IgD-negative memory B cell (primary cell): ENCODE data around the gene SMPX. TPM values are rescaled to one million over a fixed set of nuclear protein-coding genes. Genes with fewer than 3 reads are reported as not detected.
A peak's percentile ranks its signal among the peaks of the same experiment; 100 is the strongest.

ENCODE experiments used
- H3K27ac Mint-ChIP-seq, 3 donors: one replicate each; pipeline ENCODE4 v1.8.0; 2020 to 2022; ENCODE audit warnings: mild to moderate bottlenecking in 3 of 3, mixed read lengths in 3 of 3, moderate library complexity in 1 of 3
- H3K27me3 Mint-ChIP-seq: one replicate; pipeline ENCODE4 v1.8.0; 2021; ENCODE audit warnings: mixed read lengths
- H3K36me3 Mint-ChIP-seq: one replicate; pipeline ENCODE4 v1.8.0; 2020; ENCODE audit warnings: mild to moderate bottlenecking, mixed read lengths
- H3K4me1 Mint-ChIP-seq, 3 donors: one replicate each; pipeline ENCODE4 v1.8.0; 2020 to 2022; ENCODE audit warnings: mixed read lengths in 3 of 3, mild to moderate bottlenecking in 1 of 3
- H3K4me3 Mint-ChIP-seq, 4 donors: one replicate each; pipeline ENCODE4 v1.8.0; 2020 to 2022; ENCODE audit warnings: mild to moderate bottlenecking in 4 of 4, mixed read lengths in 4 of 4, moderate library complexity in 3 of 4
- H3K9me3 Mint-ChIP-seq, 3 donors: one replicate each; pipeline ENCODE4 v1.8.0; 2020 to 2021; ENCODE audit warnings: mixed read lengths in 3 of 3, mild to moderate bottlenecking in 1 of 3
- polyA plus RNA-seq: library from polyadenylated mRNA; unstranded; fragments of 300-500 nt; fragmentation: Illumina TruSeq; gene quantifications from one replicate; pipeline ENCODE4 v1.2.3, GENCODE V29; 2021

Gene SMPX
- polyA plus RNA-seq, 1 donor from 2014 or later, result not detected

DNA sequence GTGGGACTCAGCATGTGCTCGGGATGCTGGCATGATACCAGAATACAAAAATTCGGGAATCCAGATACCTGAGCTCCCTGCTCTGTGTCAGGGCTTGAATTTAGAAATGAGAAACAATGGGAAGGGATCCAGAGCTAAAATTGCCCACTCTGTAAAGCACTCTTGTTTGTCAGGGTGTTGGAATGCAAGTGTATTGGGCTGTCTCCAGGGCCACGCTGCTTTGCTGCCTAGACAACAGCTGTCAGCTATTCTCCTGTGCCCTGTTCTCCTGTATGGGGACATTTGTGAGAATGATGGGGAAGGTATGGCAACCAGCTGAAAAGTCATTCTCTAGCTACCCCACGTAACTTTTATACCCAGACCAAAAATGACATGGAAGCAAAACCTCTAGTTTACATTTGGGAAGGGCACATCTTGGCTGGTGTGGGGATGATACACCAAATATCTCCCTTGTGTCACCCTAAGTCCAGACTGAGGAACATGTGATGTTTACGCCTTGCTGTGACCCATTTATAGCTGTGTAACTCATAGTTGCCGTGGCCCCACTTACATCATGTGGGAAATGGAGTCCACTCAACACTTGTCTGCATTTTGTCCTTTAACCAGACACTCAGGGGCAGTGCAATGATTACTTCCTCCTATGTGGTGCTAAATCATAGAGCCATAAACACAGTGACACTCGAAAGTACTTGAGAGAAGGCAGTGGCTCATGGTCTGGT is 46.6 kb downstream of the SMPX start:
- Mint-ChIP-seq H3K36me3 (no peaks in the 10 kb centered on the region), H3K27me3 (no peaks in the 10 kb centered on the region), H3K4me1 (peaks cover 0 to 3% (median 0%) of the 10 kb centered on the region in 3 donors), H3K27ac (no peak overlapping the region), H3K4me3 (no peak overlapping the region), H3K9me3 (peaks cover 0 to 6% (median 5%) of the 10 kb centered on the region in 3 donors)

DNA sequence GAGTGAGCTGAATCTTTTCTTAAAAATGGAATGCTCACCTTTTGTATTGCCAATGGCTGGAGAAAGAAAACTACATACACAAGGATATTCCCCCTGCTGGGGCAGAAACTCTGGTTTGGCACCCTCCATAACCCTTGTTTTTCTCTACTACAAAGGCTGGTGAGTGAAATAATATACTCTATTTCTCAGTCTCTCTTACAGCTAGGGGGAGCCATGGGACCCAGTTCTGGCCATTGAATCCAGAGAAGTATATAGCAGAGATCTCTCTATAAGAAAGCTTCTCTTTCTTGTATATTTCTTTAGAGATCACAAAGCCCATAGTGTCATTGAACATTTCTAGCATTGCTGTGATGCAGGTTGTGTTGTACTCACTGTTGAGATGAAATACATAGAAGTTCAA is 49.8 kb downstream of the SMPX start:
- Mint-ChIP-seq H3K36me3 (no peaks in the 10 kb centered on the region), H3K4me3 (no peak overlapping the region), H3K27ac (no peak overlapping the region), H3K4me1 (peaks cover 0 to 1% (median 0%) of the 10 kb centered on the region in 3 donors), H3K9me3 (peaks cover 0 to 6% (median 5%) of the 10 kb centered on the region in 3 donors), H3K27me3 (no peaks in the 10 kb centered on the region)

- Mint-ChIP-seq H3K27me3 (no peaks in the 10 kb centered on the region), H3K9me3 (peaks cover 0 to 5% (median 4%) of the 10 kb centered on the region in 3 donors), H3K27ac (no peak overlapping the region), H3K4me1 (peaks cover 0 to 1% (median 0%) of the 10 kb centered on the region in 3 donors), H3K4me3 (no peak overlapping the region), H3K36me3 (no peaks in the 10 kb centered on the region)
Observed at GRCh38 chrX:21705225-21705624, 52.7 kb downstream of the SMPX start.

GRCh38 chrX:21702725-21703124 is 55.2 kb downstream of the SMPX start:
- H3K36me3 Mint-ChIP-seq, result no peaks in the 10 kb centered on the region
- peaks cover 6 to 7% (median 6%) of the 10 kb centered on the region in 3 donors for H3K4me1 Mint-ChIP-seq
- no peak overlapping the region for H3K4me3 Mint-ChIP-seq
- H3K27me3 Mint-ChIP-seq, result no peaks in the 10 kb centered on the region
- peaks cover 0 to 4% (median 3%) of the 10 kb centered on the region in 3 donors for H3K9me3 Mint-ChIP-seq
- H3K27ac Mint-ChIP-seq, result no peak overlapping the region

- peaks cover 6 to 7% (median 6%) of the 10 kb centered on the region in 3 donors for H3K4me1 Mint-ChIP-seq
- no peaks in the 10 kb centered on the region for H3K9me3 Mint-ChIP-seq
- H3K4me3 Mint-ChIP-seq, result no peak overlapping the region
- H3K27ac Mint-ChIP-seq, result no peak overlapping the region
- H3K27me3 Mint-ChIP-seq, result no peaks in the 10 kb centered on the region
- no peaks in the 10 kb centered on the region for H3K36me3 Mint-ChIP-seq
Observed at GRCh38 chrX:21700967-21701366, 56.9 kb downstream of the SMPX start.

- no peaks in the 10 kb centered on the region for H3K27me3 Mint-ChIP-seq
- peaks cover 6 to 7% (median 6%) of the 10 kb centered on the region in 3 donors for H3K4me1 Mint-ChIP-seq
- H3K36me3 Mint-ChIP-seq, result no peaks in the 10 kb centered on the region
- H3K27ac Mint-ChIP-seq, result no peak overlapping the region
- H3K9me3 Mint-ChIP-seq, result no peaks in the 10 kb centered on the region
- no peak overlapping the region for H3K4me3 Mint-ChIP-seq
Observed at GRCh38 chrX:21700275-21700674, 57.6 kb downstream of the SMPX start.

GRCh38 chrX:21699136-21699535 is 58.8 kb downstream of the SMPX start:
- Mint-ChIP-seq H3K9me3 (no peaks in the 10 kb centered on the region), H3K4me3 (no peak overlapping the region), H3K27ac (peak overlapping the region in 1 of 3 donors; percentile 47), H3K36me3 (no peaks in the 10 kb centered on the region), H3K27me3 (no peaks in the 10 kb centered on the region), H3K4me1 (peaks cover 6 to 7% (median 6%) of the 10 kb centered on the region in 3 donors)

- H3K36me3 Mint-ChIP-seq, result no peaks in the 10 kb centered on the region
- peak overlapping the region in 1 of 3 donors; percentile 14 for H3K27ac Mint-ChIP-seq
- H3K27me3 Mint-ChIP-seq, result no peaks in the 10 kb centered on the region
- H3K4me3 Mint-ChIP-seq, result peak overlapping the region in 2 of 4 donors; percentile 3 to 37
- peaks cover 6 to 7% (median 6%) of the 10 kb centered on the region in 3 donors for H3K4me1 Mint-ChIP-seq
- H3K9me3 Mint-ChIP-seq, result no peaks in the 10 kb centered on the region
Observed at GRCh38 chrX:21698272-21698671, 59.6 kb downstream of the SMPX start.

DNA sequence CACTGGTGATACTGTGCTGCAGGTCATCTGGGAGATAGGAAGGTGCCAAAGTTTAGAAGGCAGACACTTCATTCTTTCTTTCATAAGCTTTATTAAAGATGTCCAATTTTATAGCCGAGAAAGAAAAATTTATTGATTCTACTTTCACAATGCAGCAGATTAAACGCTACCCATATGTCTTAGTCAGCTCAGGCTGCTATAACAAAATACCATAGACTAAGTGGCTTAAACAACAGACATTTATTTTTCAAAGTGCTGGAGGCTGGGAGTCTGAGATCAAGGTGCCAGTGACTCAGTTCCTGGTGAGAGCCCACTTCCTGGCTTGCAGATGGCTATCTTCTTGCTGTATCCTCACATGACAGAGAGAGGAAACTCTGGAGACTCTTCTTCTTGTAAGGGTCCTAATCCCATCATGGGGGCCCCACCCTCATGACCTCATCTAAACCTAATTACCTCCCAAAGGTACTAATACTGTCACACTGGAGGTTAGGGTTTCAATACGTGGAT is 66.4 kb downstream of the SMPX start:
- Mint-ChIP-seq H3K27ac (no peak overlapping the region), H3K36me3 (no peaks in the 10 kb centered on the region), H3K27me3 (no peaks in the 10 kb centered on the region), H3K4me1 (no peaks in the 10 kb centered on the region), H3K9me3 (peaks cover 0 to 2% (median 0%) of the 10 kb centered on the region in 3 donors), H3K4me3 (no peak overlapping the region)

DNA sequence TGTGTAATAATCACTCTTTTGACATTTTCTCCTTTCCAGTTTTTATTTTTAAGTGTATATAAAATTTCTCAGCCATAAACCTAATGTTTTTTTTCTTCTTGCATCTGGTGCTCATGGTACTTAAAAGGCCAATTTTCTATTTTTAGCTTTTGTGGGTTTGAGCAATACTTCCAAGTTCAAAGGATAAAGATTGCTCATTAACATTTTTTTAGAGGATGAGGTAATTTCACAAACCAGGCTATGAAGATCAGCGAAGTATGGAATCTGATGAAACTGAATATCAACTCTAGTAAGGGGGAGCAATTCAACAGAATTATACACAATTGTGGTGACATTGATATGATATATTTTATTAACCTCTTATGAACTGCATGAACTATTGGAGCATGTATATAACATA is 74.0 kb downstream of the SMPX start:
- Mint-ChIP-seq H3K27ac (no peak overlapping the region), H3K27me3 (no peaks in the 10 kb centered on the region), H3K36me3 (no peaks in the 10 kb centered on the region), H3K4me3 (no peak overlapping the region), H3K9me3 (no peaks in the 10 kb centered on the region), H3K4me1 (no peaks in the 10 kb centered on the region)

DNA sequence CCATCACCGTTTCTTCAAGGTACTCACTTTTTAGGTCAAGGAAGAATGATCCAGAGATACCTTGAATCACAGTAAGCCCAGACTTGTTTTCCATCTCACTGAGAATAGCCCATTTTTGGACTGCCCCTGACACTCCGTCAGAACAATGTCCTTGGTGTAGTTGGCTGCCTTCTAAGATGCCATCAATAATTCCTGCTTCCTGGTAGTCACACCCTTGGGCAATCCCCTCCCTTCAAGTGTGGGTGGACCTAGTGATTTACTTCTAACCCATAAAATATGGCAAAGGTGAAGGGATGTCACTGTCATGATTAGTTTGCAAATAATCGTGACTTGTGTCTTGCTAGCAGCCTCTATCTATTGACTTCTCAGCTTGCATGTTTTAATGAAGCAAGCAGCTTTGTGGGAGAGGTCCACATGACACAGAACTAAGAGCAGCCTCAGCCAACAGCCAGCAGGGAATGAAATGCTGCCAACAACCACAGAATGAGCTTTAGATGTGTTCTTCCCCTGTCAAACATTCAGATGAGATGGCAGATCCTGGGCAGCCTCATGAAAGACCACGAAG is 79.8 kb downstream of the SMPX start:
- no peaks in the 10 kb centered on the region for H3K27me3 Mint-ChIP-seq
- no peaks in the 10 kb centered on the region for H3K4me1 Mint-ChIP-seq
- no peaks in the 10 kb centered on the region for H3K9me3 Mint-ChIP-seq
- H3K36me3 Mint-ChIP-seq, result no peaks in the 10 kb centered on the region
- no peak overlapping the region for H3K27ac Mint-ChIP-seq
- H3K4me3 Mint-ChIP-seq, result no peak overlapping the region

DNA sequence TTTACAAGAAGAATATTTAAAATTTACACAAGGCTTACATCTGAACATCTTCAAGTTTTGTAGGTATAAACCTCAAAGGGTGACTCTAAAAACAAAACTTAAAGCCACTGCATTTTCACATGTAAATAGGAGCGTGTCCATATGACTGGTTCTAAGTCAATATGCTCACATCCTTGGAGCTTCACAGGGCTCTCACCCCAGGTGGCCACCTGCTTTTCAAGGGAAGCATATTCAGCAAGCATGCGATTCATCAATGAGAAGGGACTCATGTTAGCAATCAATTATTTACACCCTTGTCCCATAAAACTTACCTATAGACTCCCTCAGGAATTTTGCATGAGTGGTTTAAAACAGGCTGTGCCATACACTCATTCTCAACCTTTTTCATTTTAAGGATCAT is 82.0 kb downstream of the SMPX start:
- no peaks in the 10 kb centered on the region for H3K4me1 Mint-ChIP-seq
- H3K27ac Mint-ChIP-seq, result no peak overlapping the region
- no peaks in the 10 kb centered on the region for H3K36me3 Mint-ChIP-seq
- no peaks in the 10 kb centered on the region for H3K27me3 Mint-ChIP-seq
- no peaks in the 10 kb centered on the region for H3K9me3 Mint-ChIP-seq
- H3K4me3 Mint-ChIP-seq, result no peak overlapping the region

DNA sequence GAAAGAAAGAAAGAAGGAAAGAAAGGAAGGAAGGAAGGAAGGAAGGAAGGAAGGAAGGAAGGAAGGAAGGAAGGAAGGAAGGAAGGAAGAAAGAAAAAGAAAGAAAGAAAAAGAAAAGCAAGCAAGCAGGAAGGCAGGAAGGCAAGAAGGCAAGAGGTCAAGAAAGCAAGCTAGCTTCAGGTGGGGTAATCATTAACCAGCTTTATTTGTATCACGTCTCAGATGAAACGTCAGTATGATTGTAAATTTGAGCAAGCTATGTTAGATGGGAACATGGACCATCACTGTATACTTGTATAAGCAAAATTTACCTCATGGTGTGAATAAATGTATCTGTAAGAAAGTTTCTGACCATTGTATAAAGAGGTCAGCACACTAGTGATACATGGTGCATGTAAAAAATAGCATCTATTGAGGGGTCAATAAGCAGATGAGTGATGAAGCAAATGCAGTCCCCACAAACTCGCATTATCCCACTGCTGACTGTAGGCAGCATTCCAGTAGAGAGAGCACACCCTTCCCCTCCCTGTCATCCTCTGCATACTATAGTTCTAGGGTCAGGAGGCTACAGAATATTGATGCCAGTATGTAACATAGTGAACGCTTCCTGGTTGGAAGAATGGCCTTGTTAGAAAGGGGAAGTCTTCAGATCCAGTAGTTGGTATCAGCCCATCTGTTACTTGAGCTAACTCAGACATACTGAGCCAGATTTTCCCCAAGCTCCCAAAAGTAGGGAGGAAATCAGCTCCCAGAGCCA is 83.3 kb downstream of the SMPX start:
- H3K4me3 Mint-ChIP-seq, result no peak overlapping the region
- no peaks in the 10 kb centered on the region for H3K36me3 Mint-ChIP-seq
- H3K9me3 Mint-ChIP-seq, result no peaks in the 10 kb centered on the region
- H3K4me1 Mint-ChIP-seq, result no peaks in the 10 kb centered on the region
- H3K27me3 Mint-ChIP-seq, result no peaks in the 10 kb centered on the region
- no peak overlapping the region for H3K27ac Mint-ChIP-seq

- Mint-ChIP-seq H3K4me1 (peaks cover 0 to 4% (median 0%) of the 10 kb centered on the region in 3 donors), H3K4me3 (no peak overlapping the region), H3K27ac (no peak overlapping the region), H3K27me3 (peaks cover 8% of the 10 kb centered on the region), H3K36me3 (no peaks in the 10 kb centered on the region), H3K9me3 (peaks cover 0 to 3% (median 0%) of the 10 kb centered on the region in 3 donors)
Observed at GRCh38 chrX:21666679-21667078, 91.2 kb downstream of the SMPX start.

GRCh38 chrX:21666252-21666651 is 91.7 kb downstream of the SMPX start:
- Mint-ChIP-seq H3K36me3 (no peaks in the 10 kb centered on the region), H3K27me3 (peaks cover 9% of the 10 kb centered on the region), H3K9me3 (peaks cover 0 to 3% (median 0%) of the 10 kb centered on the region in 3 donors), H3K4me1 (peaks cover 0 to 4% (median 0%) of the 10 kb centered on the region in 3 donors), H3K4me3 (no peak overlapping the region), H3K27ac (no peak overlapping the region)
